Endothelial cell of umbilical vein (primary cell): ENCODE measurements around the gene DRC7.

Source experiments
- CTCF ChIP-seq, 2 donors: IDR thresholded peaks; 1 replicate in 1 of 2; 2 replicates in 1 of 2; pipeline ENCODE4 v1.5.1; 2011; ENCODE audit warnings: low read length in 2 of 2, mild to moderate bottlenecking in 2 of 2, moderate library complexity in 2 of 2, control low read depth in 1 of 2, inconsistent platforms in 1 of 2, low read depth in 1 of 2; ENCODE audit not compliant: insufficient read depth in 1 of 2; ENCODE audit errors: extremely low read depth in 1 of 2
- EZH2 ChIP-seq: IDR thresholded peaks from 2 replicates; pipeline ENCODE4 v1.6.1; 2012; ENCODE audit warnings: borderline replicate concordance, low read depth, mild to moderate bottlenecking, moderate library complexity, low read length, inconsistent platforms; ENCODE audit not compliant: severe bottlenecking
- JUN ChIP-seq: IDR thresholded peaks from 2 replicates; pipeline ENCODE4 v1.6.1; 2011; ENCODE audit warnings: borderline replicate concordance, low read depth; ENCODE audit not compliant: insufficient read length, insufficient read depth
- MAX ChIP-seq: IDR thresholded peaks from 2 replicates; pipeline ENCODE4 v1.6.1; 2011; ENCODE audit not compliant: insufficient read depth, insufficient read length
- POLR2A ChIP-seq: IDR thresholded peaks from 2 replicates; pipeline ENCODE4 v1.6.1; 2012; ENCODE audit warnings: low read depth, mild to moderate bottlenecking, control low read depth, low read length
- POLR2AphosphoS5 ChIP-seq: IDR thresholded peaks from 2 replicates; pipeline ENCODE4 v1.6.1; 2012; ENCODE audit warnings: low read depth, mild to moderate bottlenecking, control low read depth, low read length, moderate library complexity; ENCODE audit not compliant: insufficient read depth

- TF ChIP-seq POLR2AphosphoS5 = no peak
- TF ChIP-seq EZH2 = no peak
- TF ChIP-seq CTCF (IDR thresholded peaks at IDR 0.05; ENCODE audit: extremely low read depth in 1 of 2, insufficient read depth in 1 of 2, low read depth in 1 of 2, low read length in 2 of 2) = no peak
- TF ChIP-seq JUN = no peak
- no peak for TF ChIP-seq MAX
- no peak for TF ChIP-seq POLR2A
Observed at GRCh38 chr16:57658130-57658877, 36.3 kb upstream of the DRC7 start.
